NCI-H69 (cell line): Measurements from ENCODE around the gene KDM8.
A peak's percentile ranks its signal among the peaks of the same experiment; 100 is the strongest.
"Not testable (repeated sequence)": the region's sequence is repeated elsewhere in the genome, so short reads cannot be mapped to it uniquely, and the experiment has no call there.

Experiments
- DNase-seq: peaks from one replicate; lab custom pipeline; 2025; lab: John Stamatoyannopoulos, UW

KDM8 gene

DNA sequence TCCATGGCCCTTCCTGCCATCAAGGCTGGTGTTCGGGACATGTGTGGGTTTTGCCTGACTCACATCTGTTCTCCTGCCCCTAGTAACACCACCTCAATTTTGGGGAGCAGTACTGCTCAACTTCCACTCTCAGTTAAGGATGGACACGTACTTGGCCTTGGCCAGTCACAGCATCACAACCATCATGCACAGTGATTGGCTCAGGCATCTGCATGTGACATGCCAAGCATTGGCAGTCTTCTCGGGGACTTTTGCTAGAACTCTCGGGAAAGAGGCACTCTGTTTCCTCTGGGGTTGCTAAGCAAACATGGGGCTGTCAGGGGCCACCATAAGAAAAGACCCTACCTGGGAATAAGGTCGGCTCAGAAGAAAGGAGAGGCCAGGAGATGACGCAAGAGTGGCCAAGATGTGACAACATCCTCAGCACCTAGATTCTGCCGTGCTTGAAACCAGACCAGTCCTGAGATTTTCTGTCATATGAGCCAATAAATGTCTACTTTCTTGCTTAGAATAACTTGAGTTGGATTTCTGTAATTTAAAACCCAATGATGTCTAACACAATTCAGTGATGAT is 11.9 kb upstream of the KDM8 start:
- no peak for DNase-seq

DNA sequence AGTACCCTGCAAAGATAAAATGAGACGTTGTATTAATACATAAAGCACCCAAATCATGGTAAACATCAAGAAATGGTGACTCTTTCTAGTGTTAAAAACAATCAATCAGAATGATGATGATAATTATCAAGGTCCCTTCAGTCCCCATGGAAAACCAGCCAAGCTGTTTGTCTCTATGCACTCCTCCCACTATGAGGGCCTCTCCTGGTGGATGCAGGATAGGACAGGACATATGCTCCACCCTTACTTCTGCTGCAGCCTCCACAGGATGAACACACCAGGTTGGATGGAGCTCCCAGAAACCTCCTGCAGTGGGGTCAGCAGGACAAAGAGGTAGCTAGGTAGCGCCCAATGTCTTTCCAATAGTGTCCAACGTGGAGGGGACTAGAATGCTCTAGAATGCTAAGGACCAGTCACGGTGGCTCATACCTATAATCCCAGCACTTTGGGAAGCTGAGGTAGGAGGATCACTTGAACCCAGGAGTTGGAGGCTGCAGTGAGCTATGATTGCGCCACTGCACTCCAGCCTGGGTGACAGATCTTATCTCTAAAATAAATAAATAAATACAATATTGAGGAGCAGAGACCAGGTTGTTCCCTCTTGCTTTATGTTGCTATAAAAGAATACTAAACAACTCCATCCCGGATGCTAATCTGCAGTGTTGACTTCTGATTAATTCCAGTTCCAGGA is 9.9 kb upstream of the KDM8 start:
- no peak for DNase-seq

- no peak for DNase-seq
Observed at GRCh38 chr16:27195076-27195741, 8.1 kb upstream of the KDM8 start.

- no peak for DNase-seq
Observed at GRCh38 chr16:27195941-27196595, 7.3 kb upstream of the KDM8 start.

GRCh38 chr16:27197004-27197403 is 6.3 kb upstream of the KDM8 start:
- no peak for DNase-seq

GRCh38 chr16:27198451-27199234 is 4.7 kb upstream of the KDM8 start:
- DNase-seq = no peak

- no peak for DNase-seq
Observed at GRCh38 chr16:27199235-27199586, 4.1 kb upstream of the KDM8 start.

- peak; percentile 10 for DNase-seq
Observed at GRCh38 chr16:27199736-27200135, 3.6 kb upstream of the KDM8 start.

- DNase-seq = not testable (repeated sequence)
Observed at GRCh38 chr16:27200914-27201313, 2.4 kb upstream of the KDM8 start.

GRCh38 chr16:27202923-27203506 is 311 bp upstream of the KDM8 start:
- DNase-seq = peak; percentile 94

DNA sequence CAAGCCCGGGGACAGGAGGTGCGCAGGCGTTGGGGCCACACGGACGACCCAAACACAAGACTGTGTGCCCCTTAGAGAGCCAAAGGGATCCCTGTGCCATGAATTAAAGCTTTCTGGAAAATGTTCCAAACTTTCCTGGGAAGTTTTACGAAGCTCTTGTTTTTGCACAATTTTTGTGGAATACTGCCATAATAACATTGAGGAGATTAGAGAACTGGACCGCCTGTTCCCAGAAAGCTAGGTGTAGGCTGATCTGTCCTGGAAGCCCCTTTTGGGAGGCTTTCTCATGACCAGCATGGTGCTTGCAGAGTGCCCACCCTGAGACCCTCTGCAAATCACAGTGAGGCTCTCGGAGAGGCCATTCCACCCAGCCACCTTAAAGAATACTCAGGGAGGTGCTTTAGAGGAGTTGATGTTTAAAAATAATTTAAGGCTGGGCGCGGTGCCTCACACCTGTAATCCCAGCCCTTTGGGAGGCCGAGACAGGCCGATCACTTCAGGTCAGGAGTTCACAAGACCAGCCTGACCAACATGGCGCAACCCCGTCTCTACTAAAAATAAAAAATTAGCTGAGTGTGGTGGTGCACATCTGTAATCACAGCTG is 1.1 kb downstream of the KDM8 start:
- DNase-seq = no peak

DNA sequence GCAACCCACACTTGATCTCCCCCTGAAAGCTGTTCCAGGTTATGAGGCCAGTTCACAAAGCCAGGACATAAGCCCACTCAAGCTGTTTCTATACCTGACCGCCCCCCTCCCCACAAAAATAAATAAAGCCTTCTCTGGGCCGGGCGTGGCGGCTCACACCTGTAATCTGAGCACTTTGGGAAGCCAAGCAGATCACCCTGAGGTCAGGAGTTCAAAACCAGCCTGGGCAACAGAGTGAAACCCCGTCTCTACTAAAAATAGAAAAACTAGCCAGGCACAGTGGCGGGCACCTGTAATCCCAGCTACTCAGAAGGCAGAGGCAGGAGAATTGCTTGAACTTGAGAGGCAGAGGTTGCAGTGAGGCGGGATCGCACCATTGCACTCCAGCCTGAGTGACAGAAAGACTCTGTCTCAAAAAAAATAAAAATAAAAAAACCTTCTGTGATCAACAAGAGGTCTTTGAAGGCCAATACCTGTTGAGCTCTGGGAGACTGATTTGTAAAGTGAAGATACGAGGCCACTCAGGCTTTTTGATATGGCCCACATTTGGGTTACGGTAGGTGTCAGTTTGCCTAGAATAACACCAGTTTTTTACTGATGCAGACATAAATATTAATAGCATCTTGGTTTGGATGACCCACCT is 2.2 kb downstream of the KDM8 start:
- DNase-seq = no peak

DNA sequence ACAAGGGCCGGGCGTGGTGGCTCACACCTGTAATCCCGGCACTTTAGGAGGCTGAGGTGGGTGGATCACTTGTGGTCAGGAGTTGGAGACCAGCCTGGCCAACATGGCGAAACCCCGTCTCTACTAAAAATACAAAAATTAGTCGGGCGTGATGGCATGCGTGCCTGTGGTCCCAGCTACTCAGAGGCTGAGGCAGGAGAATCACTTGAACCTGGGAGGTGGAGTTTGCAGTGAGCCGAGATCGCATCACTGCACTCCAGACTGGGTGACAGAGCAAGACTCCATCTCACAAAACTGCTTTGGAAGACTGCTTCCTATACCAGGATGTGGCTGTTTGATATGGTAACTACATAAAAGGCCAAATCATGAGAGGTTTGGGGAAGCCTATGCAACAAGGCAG is 3.8 kb downstream of the KDM8 start:
- DNase-seq = not testable (repeated sequence)

DNA sequence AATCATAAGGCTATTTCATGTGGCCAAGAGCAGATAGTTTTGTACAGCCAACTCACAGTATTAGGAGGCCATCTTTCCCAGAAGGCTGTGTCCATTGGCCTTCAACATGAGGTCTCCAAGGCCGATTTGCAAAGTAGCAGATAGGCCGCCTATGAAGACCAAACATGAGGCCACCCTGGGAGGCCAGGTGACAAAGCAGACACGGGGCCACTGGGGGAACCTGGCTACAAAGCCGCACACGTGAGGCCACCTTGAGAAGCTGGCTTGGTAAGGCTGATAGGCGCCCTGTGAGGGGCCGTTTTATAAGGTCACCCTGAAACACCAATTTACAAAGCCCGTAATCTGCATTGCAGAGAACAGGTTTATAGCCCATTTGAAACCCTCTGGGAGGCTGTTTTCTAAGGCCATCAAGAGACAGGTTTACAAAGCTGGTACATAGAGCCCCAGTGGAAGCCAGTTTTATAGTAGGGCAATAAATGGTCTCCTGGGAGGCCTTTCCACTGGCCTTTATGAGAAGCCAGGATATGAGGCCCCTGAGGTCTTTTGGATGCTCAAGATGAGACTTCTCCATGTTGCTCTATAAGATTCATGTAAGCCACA is 4.9 kb downstream of the KDM8 start:
- no peak for DNase-seq

- DNase-seq = no peak
Observed at GRCh38 chr16:27208796-27209195, 5.5 kb downstream of the KDM8 start.

DNA sequence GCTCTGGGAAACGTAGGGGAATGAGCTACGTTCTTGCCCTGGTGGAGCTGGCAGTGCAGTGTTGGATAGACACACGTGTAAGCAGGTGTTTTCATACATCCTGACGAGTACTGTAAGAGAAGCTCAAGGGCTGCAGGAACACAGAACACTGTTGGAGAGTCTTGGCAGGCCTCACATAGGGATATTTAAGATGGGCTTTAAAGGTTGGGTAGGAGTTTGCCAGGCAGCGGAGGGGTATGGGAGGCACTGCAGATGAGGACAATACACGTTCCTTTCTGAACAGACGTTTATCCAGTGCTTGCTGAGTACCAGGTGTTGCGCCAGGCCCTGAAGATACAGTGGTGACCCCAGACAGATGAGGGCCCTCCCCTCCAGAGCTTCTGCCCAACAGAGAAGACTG is 6.3 kb downstream of the KDM8 start:
- no peak for DNase-seq

DNA sequence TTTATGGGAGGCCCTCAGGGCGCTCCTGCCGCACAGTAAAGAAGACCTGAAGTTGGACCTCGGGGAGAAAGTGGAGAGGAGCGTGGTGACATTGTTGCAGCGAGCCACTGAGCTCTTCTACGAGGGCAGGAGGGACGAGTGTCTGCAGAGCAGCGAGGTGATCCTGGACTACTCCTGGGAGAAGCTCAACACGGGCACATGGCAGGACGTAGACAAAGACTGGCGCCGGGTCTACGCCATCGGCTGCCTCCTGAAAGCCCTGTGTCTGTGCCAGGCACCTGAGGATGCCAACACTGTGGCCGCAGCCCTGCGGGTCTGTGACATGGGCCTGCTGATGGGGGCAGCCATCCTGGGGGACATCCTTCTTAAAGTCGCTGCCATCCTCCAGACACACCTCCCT is 6.8 kb downstream of the KDM8 start:
- DNase-seq = no peak

DNA sequence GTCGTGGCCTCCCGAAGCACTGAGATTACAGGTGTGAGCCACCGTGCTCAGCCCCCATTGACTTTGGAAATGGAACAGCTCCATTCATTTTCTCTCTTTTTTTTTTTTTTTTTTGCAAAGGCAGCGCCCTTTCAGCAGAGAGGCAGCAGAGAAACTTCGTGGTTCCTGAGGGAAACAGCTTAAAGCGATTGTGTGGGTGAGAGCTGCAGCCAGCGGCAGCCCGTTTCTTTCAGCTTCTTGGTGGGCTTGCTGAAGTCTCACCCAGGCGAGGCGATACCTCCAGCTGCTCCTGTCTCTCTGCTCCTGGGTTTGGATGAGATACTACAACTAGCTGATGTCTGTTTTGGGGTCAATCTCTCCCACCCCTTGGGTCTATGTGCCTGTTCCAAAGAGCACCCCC is 7.7 kb downstream of the KDM8 start:
- DNase-seq = no peak

DNA sequence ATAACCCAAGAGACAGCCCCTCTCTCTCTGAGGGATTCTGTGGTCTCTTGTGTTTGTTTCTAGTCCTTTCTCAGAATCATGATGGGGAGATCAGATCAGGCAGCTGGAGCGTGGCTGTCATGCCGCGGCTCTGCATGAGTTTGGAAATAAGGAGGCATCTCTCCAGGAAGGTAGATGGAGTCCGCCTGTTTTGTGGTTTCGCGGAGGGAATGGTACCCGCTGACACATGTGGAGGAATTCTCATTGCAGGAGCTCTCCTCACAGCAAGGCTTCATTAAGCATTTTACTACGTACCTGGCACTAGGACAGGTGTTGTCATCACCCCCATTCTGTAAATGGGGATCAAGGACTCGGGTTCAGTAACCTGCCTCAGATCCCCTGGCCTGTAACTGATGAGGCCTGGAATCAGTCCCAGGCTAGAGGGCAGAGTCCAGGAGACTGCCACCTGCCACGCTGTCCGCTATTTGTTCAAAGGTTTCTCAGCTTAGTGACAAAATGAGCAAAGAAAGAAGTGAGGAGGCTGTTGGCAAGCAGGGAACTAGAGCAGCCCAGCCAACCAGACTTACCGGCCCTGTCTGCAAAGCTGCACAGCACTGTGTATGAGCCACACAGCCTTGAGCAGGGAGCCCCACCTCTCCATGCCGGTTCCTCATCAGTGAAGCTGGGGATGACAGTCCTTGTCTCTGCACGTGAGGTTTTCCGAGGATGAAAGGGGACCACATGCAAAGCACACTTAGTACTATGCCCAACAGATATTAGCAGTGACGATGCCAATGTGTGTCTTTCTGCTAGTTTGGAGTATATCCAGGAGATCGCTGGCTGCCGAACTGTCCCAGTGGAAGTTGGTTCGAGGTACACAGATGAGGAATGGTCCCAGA is 11.0 kb downstream of the KDM8 start:
- no peak for DNase-seq

- DNase-seq = no peak
Observed at GRCh38 chr16:27215660-27216059, 12.3 kb downstream of the KDM8 start.
